ENCODE results near the gene SLC1A7.

GRCh38 chr1:53148123-53148522, 5.7 kb upstream of the SLC1A7 start:
- TF ChIP-seq CTCF (IDR thresholded peaks at IDR 0.05; ENCODE audit: poor library complexity, severe bottlenecking) (no peak), POLR2AphosphoS5 (IDR thresholded peaks at IDR 0.05) (no peak)
